Measurements from ENCODE around the gene OR5M3.

OR5M3 gene

DNA sequence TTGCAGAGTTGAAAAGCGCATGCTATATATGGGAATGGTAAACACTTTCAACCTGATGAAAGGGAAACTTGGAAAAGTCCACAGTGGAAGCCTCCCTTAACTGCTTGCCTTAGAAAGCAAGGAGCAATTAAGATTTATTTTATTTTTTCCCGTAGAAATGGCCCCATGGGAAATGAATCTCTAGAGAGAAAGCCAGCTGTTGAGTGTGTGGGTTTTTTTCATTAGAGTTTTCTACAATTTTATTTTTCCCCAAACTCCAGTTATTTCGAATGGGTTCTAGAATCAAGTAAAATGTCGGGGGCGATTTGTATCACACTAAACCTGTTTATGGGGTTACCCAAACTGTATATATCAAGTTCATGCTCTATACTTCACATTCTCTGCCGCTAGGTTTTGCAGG lies at the start of gene OR5M3:
Gene OR5M3, minus strand, starts transcription at position 101 of the 400 bp plus-strand sequence. CDS start 2,855 bp downstream, outside the sequence.
- TF ChIP-seq, protein P1, sequence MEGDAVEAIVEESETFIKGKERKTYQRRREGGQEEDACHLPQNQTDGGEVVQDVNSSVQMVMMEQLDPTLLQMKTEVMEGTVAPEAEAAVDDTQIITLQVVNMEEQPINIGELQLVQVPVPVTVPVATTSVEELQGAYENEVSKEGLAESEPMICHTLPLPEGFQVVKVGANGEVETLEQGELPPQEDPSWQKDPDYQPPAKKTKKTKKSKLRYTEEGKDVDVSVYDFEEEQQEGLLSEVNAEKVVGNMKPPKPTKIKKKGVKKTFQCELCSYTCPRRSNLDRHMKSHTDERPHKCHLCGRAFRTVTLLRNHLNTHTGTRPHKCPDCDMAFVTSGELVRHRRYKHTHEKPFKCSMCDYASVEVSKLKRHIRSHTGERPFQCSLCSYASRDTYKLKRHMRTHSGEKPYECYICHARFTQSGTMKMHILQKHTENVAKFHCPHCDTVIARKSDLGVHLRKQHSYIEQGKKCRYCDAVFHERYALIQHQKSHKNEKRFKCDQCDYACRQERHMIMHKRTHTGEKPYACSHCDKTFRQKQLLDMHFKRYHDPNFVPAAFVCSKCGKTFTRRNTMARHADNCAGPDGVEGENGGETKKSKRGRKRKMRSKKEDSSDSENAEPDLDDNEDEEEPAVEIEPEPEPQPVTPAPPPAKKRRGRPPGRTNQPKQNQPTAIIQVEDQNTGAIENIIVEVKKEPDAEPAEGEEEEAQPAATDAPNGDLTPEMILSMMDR (IDR thresholded peaks at IDR 0.05; ENCODE audit: low read length, missing control alignments), result no peak
- no peak within 1 kb of the TSS for H3K4me3 ChIP-seq (replicated peaks; ENCODE audit: low read depth, low read length)
- no peak for DNase-seq (ENCODE audit: low read depth)

DNA sequence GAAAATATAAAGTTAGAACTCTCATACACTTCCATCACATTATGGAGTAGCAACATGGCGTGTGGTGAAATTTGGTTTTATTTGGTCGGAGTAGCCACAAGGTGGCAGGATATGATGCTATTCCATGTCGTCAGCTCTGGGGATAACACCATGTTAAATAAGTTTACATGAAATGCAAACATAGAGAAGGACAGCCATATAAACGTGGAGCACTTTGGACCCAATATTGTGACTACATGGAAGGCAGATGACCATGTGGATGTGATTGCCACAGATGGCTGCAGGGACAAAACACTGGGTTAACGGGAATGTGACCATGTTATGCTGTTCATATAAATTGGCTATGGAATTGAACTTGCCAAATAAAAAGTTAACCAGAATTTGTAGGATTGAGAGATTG lies 48.9 kb upstream of the OR5M3 start:
- H3K4me3 ChIP-seq (replicated peaks; ENCODE audit: low read depth, low read length), result no peak overlapping the region
- no peak for DNase-seq (ENCODE audit: low read depth)
- TF ChIP-seq, protein P1 (IDR thresholded peaks at IDR 0.05; ENCODE audit: low read length, missing control alignments), result no peak

DNA sequence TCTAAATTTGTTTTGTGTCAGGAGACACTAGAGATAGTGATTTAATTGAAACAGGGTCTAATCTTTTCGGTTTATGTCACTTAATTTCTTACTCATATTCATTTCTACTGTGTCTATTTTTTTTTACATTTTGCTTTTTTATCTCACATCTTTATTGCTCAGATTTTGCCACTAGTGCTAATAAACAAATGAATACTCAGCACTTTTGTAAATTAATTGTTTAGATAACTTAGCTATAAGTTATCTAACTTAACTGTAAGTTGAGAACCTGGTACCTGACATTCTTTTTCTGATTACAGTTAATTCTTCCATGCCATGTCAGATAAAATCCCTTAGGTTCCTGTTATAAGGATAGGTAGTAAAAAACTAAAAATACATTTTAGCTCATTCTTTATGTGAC lies 40.1 kb upstream of the OR5M3 start:
- H3K4me3 ChIP-seq (replicated peaks; ENCODE audit: low read depth, low read length), result no peak overlapping the region
- TF ChIP-seq, protein P1 (IDR thresholded peaks at IDR 0.05; ENCODE audit: low read length, missing control alignments), result no peak
- DNase-seq (ENCODE audit: low read depth), result no peak

DNA sequence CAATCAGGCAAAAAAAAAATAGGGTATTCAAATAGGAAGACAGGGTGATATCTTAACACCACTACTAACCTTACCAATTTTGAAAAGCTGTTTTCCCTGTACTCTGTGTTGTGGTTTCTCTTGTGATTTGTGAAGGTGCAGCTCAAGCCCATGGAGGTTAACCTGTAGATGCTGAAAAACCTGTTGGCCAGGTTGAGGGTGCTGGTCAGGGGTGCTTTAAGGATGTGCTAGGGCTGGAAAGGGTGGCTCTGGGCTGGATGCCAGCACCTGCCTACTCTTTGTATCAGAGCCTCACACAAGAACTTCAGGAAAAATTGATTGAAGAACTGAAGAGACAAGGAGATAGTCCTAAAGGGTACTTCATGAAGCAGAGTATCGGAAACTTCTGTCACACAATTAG lies 36.3 kb upstream of the OR5M3 start:
- TF ChIP-seq, protein P1 (IDR thresholded peaks at IDR 0.05; ENCODE audit: low read length, missing control alignments), result no peak
- DNase-seq (ENCODE audit: low read depth), result no peak
- no peak overlapping the region for H3K4me3 ChIP-seq (replicated peaks; ENCODE audit: low read depth, low read length)

DNA sequence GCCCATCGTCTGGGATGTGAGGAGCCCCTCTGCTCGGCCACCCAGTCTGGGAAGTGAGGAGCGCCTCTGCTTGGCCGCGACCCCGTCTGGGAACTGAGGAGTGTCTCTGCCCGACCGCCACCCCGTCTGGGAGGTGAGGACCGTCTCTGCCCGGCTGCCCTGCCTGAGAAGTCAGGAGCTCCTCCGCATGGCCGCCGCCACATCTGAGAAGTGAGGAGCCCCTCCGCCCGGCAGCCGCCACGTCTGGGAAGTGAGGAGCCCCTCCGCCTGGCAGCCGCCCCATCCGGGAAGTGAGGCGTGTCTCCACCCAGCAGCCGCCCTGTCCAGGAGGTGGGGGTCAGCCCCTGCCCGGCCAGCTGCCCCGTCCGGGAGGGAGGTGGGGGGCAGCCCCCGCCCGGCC lies 23.9 kb upstream of the OR5M3 start:
- TF ChIP-seq, protein P1 (IDR thresholded peaks at IDR 0.05; ENCODE audit: low read length, missing control alignments), result no peak
- DNase-seq (ENCODE audit: low read depth), result no peak
- H3K4me3 ChIP-seq (replicated peaks; ENCODE audit: low read depth, low read length), result no peak overlapping the region

DNA sequence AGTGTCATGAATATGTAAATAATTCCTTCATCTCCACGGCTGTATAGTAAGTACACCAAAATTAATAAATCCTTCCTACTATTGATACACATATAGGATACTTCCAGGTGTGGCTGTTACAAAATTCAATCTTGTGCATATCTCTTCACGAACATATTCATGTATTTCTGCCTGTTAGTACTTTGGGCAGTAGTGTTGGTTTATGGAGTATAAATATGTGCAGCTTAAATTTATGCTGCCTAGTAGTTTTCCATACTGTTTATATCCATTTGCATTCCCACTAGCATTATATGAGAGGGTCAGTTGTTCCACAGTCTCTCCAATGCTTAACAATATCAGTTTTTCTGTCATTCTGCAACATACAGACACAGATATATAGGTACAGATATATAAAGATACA lies 22.0 kb upstream of the OR5M3 start:
- TF ChIP-seq, protein P1 (IDR thresholded peaks at IDR 0.05; ENCODE audit: low read length, missing control alignments), result no peak
- DNase-seq (ENCODE audit: low read depth), result no peak
- H3K4me3 ChIP-seq (replicated peaks; ENCODE audit: low read depth, low read length), result no peak overlapping the region

DNA sequence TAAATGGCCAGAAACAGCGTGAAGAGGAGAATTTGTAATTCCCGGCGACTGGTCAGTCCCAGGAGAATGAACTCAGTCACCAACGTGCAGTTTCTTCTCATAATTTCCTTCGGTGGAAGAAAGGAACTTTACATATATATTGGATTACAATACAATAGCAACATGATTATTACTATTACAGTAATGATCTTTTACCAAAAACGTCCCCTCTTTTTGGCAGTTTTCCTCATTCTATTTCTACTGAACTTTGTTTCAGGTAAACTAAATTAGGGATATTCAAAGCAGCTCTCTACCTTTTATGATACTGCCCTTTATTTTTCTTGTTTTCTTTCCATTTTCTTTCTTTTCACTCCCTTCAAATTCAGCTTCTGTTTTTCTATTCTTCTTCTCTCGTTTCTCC lies 18.1 kb upstream of the OR5M3 start, which contains the start of gene OR5M8:
Gene OR5M8, minus strand, starts transcription at position 101 of the 400 bp plus-strand sequence. Its CDS starts 0 bp downstream, at position 101.
- no peak for DNase-seq (ENCODE audit: low read depth)
- TF ChIP-seq, protein P1 (IDR thresholded peaks at IDR 0.05; ENCODE audit: low read length, missing control alignments), result no peak
- no peak within 1 kb of the TSS for H3K4me3 ChIP-seq (replicated peaks; ENCODE audit: low read depth, low read length)

Measured in fibroblast of pulmonary artery (primary cell).